ENCODE results near the gene BABAM1. TPM values are rescaled to one million over a fixed set of nuclear protein-coding genes. Genes with fewer than 3 reads are reported as not detected.
A peak's percentile ranks its signal among the peaks of the same experiment; 100 is the strongest.

The BABAM1 gene
- total RNA-seq, 1 experiment from 2014 or later, result 93.3 TPM

DNA sequence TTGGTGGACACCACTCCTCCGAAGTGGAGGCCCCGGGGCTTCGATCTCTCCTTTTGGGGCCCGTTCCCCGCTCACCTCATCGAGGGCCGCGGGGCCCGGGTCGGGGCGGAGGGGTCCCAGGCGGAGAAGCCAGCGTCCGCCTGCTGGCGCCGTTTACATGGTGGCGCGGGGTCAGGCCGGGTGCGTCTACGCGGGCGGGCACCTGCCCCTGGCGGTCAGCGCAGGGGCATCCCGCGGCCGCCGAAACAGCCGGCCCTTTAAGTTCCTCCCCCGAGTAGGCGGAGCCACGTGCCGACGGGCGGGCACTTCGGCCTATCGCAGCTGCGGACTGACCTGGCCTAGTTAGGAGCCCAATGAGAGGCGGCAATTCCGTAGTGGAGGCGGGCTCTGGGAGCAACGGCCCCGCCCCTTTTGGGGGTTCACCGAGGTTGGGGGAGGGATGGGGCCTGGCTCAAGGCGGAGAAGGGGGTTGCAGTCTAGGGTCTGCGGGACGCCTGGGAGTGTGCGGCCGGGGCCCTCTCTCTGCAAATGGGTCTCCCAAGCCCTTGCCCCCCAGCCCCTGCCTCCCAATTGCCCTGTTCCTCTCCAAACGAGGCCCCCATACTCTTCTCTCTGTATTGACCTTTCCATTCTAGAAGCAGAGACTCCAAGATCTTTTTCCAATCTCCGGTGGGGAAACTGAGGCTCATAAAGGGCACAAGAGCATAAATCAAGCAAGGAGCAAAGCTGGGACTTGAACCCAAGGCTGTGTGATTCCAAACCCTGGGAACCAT, 36.1 kb downstream of the BABAM1 start, which contains the start of gene ABHD8 (continued):
- TF ChIP-seq, protein P1, sequence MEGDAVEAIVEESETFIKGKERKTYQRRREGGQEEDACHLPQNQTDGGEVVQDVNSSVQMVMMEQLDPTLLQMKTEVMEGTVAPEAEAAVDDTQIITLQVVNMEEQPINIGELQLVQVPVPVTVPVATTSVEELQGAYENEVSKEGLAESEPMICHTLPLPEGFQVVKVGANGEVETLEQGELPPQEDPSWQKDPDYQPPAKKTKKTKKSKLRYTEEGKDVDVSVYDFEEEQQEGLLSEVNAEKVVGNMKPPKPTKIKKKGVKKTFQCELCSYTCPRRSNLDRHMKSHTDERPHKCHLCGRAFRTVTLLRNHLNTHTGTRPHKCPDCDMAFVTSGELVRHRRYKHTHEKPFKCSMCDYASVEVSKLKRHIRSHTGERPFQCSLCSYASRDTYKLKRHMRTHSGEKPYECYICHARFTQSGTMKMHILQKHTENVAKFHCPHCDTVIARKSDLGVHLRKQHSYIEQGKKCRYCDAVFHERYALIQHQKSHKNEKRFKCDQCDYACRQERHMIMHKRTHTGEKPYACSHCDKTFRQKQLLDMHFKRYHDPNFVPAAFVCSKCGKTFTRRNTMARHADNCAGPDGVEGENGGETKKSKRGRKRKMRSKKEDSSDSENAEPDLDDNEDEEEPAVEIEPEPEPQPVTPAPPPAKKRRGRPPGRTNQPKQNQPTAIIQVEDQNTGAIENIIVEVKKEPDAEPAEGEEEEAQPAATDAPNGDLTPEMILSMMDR (IDR thresholded peaks at IDR 0.05 in 2 of 3, conservative IDR thresholded peaks at IDR 0.05 in 1 of 3; ENCODE audit: borderline replicate concordance in 1 of 3, insufficient read depth in 1 of 3, low read depth in 2 of 3, low read length in 2 of 3), result peak in 2 of 3 experiments; percentile 50 to 54; a peak in 3 of 6 replicates
- TF ChIP-seq ZFX (IDR thresholded peaks at IDR 0.05) (peak; percentile 26; the same call in 1 of the 2 replicates), EGR1 (IDR thresholded peaks at IDR 0.05; ENCODE audit: low read depth) (peak; percentile 46; the same call in 1 of the 2 replicates), POLR2AphosphoS5 (IDR thresholded peaks at IDR 0.05; ENCODE audit: low read depth, low read length) (peak; percentile 61)

DNA sequence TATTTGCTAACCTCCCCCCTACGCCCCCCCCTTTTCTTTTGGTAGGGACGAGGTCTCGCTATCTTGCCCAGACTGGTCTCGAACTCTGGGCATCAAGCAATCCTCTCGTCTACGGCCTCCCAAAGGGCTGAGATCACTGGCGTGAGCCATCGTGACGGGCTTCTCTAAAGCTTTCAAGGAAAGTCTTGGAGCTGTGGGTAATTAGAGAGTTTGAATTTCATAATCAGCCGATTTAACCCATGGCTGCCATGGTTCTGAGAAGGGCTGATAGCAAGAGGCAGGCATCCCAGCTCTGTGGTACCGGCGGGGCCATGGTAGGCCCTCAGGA, 36.7 kb downstream of the BABAM1 start:
- intact Hi-C loops (cut with micrococcal nuclease), result no loop called here
- peak overlapping the region; percentile 25; the same call in 1 of the 2 replicates for H3K27ac ChIP-seq (ENCODE audit: low read depth, low read length)

More for the DNA sequence above, 36.7 kb downstream of the BABAM1 start:
- Histone ChIP-seq H3K4me1 (ENCODE audit: control insufficient read depth in 1 of 2, insufficient read depth in 2 of 2, low read length in 2 of 2) (peaks cover 36 to 59% of the 10 kb centered on the region in 2 experiments), H4K20me1 (ENCODE audit: insufficient read depth) (no peaks in the 10 kb centered on the region), H3K79me2 (ENCODE audit: insufficient read depth, low read length) (peaks cover 12% of the 10 kb centered on the region), H3K9me2 (ENCODE audit: insufficient read depth) (no peaks in the 10 kb centered on the region), H3K9ac (ENCODE audit: low read length) (no peak overlapping the region), H3K27me3 (ENCODE audit: insufficient read depth, low read length) (no peaks in the 10 kb centered on the region), H3K9me3 (ENCODE audit: control insufficient read depth in 1 of 2, insufficient read depth in 1 of 2, low read depth in 1 of 2, low read length in 2 of 2) (no peaks in the 10 kb centered on the region), H3K36me3 (ENCODE audit: control insufficient read depth in 1 of 2, insufficient read depth in 2 of 2, low read length in 2 of 2) (no peaks in the 10 kb centered on the region; a peak in 1 of 4 replicates), H2AFZ (ENCODE audit: low read depth, low read length, poor library complexity, severe bottlenecking) (no peak overlapping the region), H3K4me3 (replicated peaks in 1 of 2; ENCODE audit: low read depth in 1 of 2, low read length in 2 of 2) (peak overlapping the region in 1 of 2 experiments; percentile 54; a peak in 1 of 4 replicates), H3K4me2 (ENCODE audit: low read length) (peak overlapping the region; percentile 71)
- POLR2A ChIA-PET, result interaction anchor here (0.9 to 3.1 kb wide), 2 partner anchors 11 to 24 kb away, joined by 3 to 22 read pairs; no protein-coding TSS in a partner anchor
- ATAC-seq (no peak), DNase-seq (ENCODE audit: low read depth, low spot score) (no peak)
- TF ChIP-seq RAD21 (IDR thresholded peaks at IDR 0.05; ENCODE audit: low read depth) (no peak), SIN3A (IDR thresholded peaks at IDR 0.05; ENCODE audit: low read depth) (no peak), ELF1 (IDR thresholded peaks at IDR 0.05; ENCODE audit: borderline replicate concordance, low read depth) (no peak), ZFX (IDR thresholded peaks at IDR 0.05) (no peak), CEBPB (IDR thresholded peaks at IDR 0.05; ENCODE audit: low read depth) (no peak), JUND (IDR thresholded peaks at IDR 0.05) (no peak), ZNF274 (IDR thresholded peaks at IDR 0.05; ENCODE audit: low read depth, low read length) (no peak)
- TF ChIP-seq, protein P2, sequence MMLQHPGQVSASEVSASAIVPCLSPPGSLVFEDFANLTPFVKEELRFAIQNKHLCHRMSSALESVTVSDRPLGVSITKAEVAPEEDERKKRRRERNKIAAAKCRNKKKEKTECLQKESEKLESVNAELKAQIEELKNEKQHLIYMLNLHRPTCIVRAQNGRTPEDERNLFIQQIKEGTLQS (IDR thresholded peaks at IDR 0.05), result no peak
- TF ChIP-seq, protein P3, sequence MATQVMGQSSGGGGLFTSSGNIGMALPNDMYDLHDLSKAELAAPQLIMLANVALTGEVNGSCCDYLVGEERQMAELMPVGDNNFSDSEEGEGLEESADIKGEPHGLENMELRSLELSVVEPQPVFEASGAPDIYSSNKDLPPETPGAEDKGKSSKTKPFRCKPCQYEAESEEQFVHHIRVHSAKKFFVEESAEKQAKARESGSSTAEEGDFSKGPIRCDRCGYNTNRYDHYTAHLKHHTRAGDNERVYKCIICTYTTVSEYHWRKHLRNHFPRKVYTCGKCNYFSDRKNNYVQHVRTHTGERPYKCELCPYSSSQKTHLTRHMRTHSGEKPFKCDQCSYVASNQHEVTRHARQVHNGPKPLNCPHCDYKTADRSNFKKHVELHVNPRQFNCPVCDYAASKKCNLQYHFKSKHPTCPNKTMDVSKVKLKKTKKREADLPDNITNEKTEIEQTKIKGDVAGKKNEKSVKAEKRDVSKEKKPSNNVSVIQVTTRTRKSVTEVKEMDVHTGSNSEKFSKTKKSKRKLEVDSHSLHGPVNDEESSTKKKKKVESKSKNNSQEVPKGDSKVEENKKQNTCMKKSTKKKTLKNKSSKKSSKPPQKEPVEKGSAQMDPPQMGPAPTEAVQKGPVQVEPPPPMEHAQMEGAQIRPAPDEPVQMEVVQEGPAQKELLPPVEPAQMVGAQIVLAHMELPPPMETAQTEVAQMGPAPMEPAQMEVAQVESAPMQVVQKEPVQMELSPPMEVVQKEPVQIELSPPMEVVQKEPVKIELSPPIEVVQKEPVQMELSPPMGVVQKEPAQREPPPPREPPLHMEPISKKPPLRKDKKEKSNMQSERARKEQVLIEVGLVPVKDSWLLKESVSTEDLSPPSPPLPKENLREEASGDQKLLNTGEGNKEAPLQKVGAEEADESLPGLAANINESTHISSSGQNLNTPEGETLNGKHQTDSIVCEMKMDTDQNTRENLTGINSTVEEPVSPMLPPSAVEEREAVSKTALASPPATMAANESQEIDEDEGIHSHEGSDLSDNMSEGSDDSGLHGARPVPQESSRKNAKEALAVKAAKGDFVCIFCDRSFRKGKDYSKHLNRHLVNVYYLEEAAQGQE (IDR thresholded peaks at IDR 0.05; ENCODE audit: low read depth), result no peak
- CTCF ChIA-PET, result interaction anchor here (2.1 kb wide), 1 partner anchor 12 kb away, joined by 33 read pairs; no protein-coding TSS in a partner anchor
- no TSS peak for BruUV-seq (replicated peaks)
- RAD21 ChIA-PET (ENCODE audit: low non-redundant PET in 1 of 2, low total read pairs in 2 of 2, uncharacterized antibody in 2 of 2, unreplicated experiment in 2 of 2), result no interaction called here
